ENCODE data around the gene MGMT. TPM values are rescaled to one million over a fixed set of nuclear protein-coding genes. Genes with fewer than 3 reads are reported as not detected.

MGMT gene
- total RNA-seq, 1 donor from 2014 or later, result 13.6 TPM

DNA sequence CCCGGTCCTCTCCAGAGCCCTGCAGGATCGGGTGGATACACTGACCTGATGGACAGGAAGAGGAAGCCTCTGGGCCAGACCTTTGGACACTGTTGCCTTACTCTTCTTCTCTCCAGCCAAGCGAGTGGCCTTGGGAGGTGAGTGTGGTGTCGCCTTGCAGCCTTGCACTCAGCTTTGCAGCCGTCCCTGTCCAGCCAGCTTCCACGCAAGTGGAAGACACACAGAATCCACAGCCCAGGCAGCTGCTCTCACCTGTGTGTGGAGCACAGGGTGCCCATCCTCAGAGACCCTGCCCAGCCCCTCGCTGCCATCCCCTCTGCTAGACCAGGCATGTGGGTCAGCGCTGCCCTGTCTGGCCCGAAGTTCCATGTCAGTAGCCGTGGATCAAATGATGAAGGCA, 258.0 kb downstream of the MGMT start:
- Mint-ChIP-seq H3K9me3 (ENCODE audit: low read depth) (peaks cover 14% of the 10 kb centered on the region), H3K4me3 (ENCODE audit: low read depth) (no peak overlapping the region), H3K27me3 (peaks cover 2% of the 10 kb centered on the region), H3K27ac (no peak overlapping the region), H3K4me1 (ENCODE audit: low read depth) (no peaks in the 10 kb centered on the region), H3K36me3 (ENCODE audit: insufficient read depth) (peaks cover 6% of the 10 kb centered on the region)
- DNase-seq (ENCODE audit: low spot score, unreplicated experiment), result no peak
- no peak for TF ChIP-seq CTCF (IDR thresholded peaks at IDR 0.05; ENCODE audit: unreplicated experiment)

DNA sequence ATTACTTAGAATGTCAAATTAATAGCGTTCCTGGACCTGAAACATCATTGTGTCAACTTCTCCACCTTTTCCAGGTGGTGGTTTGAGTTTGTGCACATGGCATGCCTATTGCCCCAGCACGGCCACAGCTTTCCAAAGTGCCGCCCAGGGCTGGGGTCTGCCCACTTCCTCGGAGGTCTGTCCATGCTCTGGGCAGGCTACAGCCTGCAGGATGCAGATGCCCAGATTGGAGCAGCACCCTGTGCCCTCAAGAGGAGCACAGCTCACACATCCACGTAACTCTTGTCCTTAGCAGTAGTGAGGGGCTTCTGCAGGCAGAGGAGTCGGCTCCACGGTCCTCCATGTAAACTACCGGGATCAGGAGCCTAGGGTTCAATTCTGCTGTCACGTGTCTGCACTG, 258.4 kb downstream of the MGMT start:
- no peak for TF ChIP-seq CTCF (IDR thresholded peaks at IDR 0.05; ENCODE audit: unreplicated experiment)
- Mint-ChIP-seq H3K36me3 (ENCODE audit: insufficient read depth) (peaks cover 6% of the 10 kb centered on the region), H3K27ac (no peak overlapping the region), H3K4me3 (ENCODE audit: low read depth) (no peak overlapping the region), H3K27me3 (peaks cover 2% of the 10 kb centered on the region), H3K4me1 (ENCODE audit: low read depth) (no peaks in the 10 kb centered on the region), H3K9me3 (ENCODE audit: low read depth) (peaks cover 14% of the 10 kb centered on the region)
- no peak for DNase-seq (ENCODE audit: low spot score, unreplicated experiment)

DNA sequence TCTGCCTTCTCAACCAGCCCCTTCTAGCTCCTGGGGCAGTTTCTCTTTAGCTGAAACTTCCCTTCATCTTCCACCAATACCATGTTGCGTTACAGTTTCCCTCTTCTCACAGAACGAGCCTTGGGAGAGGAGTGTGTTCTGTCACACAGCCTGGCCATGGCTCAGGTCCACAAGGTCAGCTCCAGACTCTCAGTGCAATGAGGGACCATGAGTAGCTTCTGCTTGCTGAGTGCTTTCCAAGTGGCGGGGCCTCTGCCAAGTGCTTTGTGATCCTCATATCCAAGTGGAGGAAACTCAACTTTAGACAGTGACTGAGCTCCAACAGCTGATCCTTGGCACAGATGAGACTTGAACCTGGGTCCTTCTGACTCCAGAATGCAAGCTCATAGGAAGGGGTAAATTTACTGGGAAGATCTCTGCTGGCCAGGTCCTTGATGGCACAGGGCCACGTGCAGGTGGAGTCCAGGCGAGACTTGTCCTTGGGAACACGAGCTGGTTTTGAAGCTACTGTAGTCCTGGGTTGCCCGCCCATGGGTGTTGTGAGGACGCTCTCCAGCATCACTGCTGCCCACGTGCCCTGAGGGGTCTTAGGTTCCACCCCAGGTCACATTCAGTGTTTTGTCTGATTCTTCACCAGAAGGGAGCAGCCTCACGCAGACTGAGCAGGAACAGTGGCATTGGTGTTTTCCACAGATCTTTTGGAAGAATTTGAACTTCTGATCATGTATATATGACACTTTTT, 259.0 kb downstream of the MGMT start:
- Mint-ChIP-seq H3K9me3 (ENCODE audit: low read depth) (peaks cover 12% of the 10 kb centered on the region), H3K4me3 (ENCODE audit: low read depth) (no peak overlapping the region), H3K27ac (no peak overlapping the region), H3K36me3 (ENCODE audit: insufficient read depth) (peaks cover 5% of the 10 kb centered on the region), H3K27me3 (peaks cover 2% of the 10 kb centered on the region), H3K4me1 (ENCODE audit: low read depth) (no peaks in the 10 kb centered on the region)
- DNase-seq (ENCODE audit: low spot score, unreplicated experiment), result no peak
- TF ChIP-seq CTCF (IDR thresholded peaks at IDR 0.05; ENCODE audit: unreplicated experiment), result no peak

DNA sequence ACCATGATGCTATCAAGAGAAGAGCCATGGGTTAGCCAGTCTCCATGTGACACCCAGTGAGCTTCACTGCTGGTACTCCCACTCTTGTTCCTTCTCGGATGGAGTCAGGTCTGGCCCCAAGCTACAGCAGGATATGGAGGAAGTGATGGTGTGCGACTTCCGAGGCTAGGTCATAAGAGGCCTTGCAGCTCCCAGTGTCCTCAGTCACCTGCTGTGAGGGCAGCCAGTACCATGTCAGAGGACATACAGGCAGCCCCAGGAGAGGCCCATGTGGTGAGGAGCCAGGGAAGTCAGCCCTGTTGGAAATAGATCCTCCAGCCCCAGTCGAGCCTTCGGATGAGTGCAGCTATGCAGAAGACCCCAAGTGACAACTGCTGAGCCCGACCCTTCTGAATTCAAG, 260.0 kb downstream of the MGMT start:
- no peak overlapping the region for H3K4me3 Mint-ChIP-seq (ENCODE audit: low read depth)
- no peak for TF ChIP-seq CTCF (IDR thresholded peaks at IDR 0.05; ENCODE audit: unreplicated experiment)
- H3K4me1 Mint-ChIP-seq (ENCODE audit: low read depth), result no peaks in the 10 kb centered on the region
- DNase-seq (ENCODE audit: low spot score, unreplicated experiment), result no peak
- peaks cover 5% of the 10 kb centered on the region for H3K36me3 Mint-ChIP-seq (ENCODE audit: insufficient read depth)
- peaks cover 11% of the 10 kb centered on the region for H3K9me3 Mint-ChIP-seq (ENCODE audit: low read depth)
- H3K27me3 Mint-ChIP-seq, result peaks cover 2% of the 10 kb centered on the region
- no peak overlapping the region for H3K27ac Mint-ChIP-seq

GRCh38 chr10:129727495-129727894, 260.5 kb downstream of the MGMT start:
- H3K27ac Mint-ChIP-seq, result no peak overlapping the region
- peaks cover 4% of the 10 kb centered on the region for H3K36me3 Mint-ChIP-seq (ENCODE audit: insufficient read depth)
- peaks cover 8% of the 10 kb centered on the region for H3K9me3 Mint-ChIP-seq (ENCODE audit: low read depth)
- no peaks in the 10 kb centered on the region for H3K4me1 Mint-ChIP-seq (ENCODE audit: low read depth)
- peaks cover 2% of the 10 kb centered on the region for H3K27me3 Mint-ChIP-seq
- no peak overlapping the region for H3K4me3 Mint-ChIP-seq (ENCODE audit: low read depth)
- DNase-seq (ENCODE audit: low spot score, unreplicated experiment), result no peak
- TF ChIP-seq CTCF (IDR thresholded peaks at IDR 0.05; ENCODE audit: unreplicated experiment), result no peak

Data from progenitor cell of endocrine pancreas (in vitro differentiated cells).